Activated CD4-positive, alpha-beta T cell treated with anti-CD3 and anti-CD28 coated beads for 24 hours (primary cell): ENCODE results near the gene C16orf95.

Experiments
- DNase-seq, 2 donors: peaks; one replicate each; pipeline ENCODE4 v3.0.0-alpha.2; 2020; ENCODE audit warnings: low read depth in 2 of 2

C16orf95 gene

GRCh38 chr16:87317750-87318644, 805 bp upstream of the C16orf95 start:
- DNase-seq = peak; percentile 19 to 21

DNA sequence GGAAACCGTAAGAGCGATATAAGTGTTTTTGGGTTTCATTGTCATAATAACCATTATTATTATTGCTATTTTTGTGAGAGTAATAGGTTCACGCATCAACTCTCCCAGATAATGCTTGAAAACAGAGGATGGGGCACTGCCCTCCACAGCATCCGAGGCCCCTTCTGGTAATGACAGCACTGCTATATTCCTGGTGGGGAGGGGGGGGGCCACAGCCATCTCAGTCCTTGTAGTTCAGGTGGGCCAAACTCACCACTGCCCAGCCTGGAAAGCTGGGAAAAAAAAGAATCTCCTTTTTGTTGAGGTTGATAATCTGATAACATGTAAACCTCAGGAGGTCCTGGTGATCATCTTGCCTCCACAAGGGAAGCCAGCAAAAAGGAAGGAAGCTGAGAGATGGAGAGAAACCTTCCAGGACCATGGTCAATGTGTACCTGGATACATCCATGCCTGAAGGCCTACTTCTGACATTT, 706 bp downstream of the C16orf95 start:
- DNase-seq = no peak

- DNase-seq = no peak
Observed at GRCh38 chr16:87314990-87315420, 2.2 kb downstream of the C16orf95 start.

- DNase-seq = no peak
Observed at GRCh38 chr16:87312008-87312407, 5.2 kb downstream of the C16orf95 start.

GRCh38 chr16:87311387-87311786, 5.8 kb downstream of the C16orf95 start:
- no peak for DNase-seq

- no peak for DNase-seq
Observed at GRCh38 chr16:87310610-87311009, 6.6 kb downstream of the C16orf95 start.

DNA sequence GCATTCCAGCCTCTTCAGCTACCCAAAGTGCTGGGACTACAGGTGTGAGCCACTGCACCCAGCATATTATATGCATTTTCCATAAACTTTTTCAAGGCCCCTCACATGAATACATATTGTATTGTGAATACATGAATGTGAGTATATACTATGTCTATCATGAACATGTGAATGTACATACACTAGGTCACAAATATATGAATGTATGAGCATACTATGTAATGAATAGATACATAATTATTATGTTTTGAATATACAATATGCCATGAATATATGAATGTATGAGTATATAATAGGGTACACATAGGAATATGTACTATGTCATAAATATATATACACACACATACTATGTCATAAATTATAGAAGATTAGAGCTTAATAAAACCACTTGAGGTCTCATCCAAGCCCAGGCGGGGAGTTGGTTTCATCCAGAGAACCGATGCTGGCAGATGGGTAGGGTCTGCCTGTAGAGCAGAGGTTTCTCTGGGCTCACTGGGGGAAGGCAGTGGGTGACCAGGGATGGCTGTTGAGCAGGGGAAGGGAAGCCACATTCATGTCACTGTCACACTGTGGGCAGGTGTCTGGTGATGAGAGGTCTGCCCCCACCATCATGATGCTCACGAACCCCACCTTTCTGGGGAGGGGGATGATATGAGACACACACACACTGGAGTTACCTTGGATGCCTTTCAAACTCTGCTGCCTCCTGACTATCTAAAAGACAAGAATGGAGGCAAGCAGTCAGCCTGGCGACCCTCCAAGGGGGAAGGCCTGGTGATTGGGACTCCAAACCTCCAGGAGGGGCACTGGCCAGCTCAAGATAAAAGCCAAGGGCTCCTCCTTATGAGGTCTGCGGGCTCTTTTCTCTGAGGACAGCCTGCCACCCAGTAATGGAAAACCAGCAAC, 7.3 kb downstream of the C16orf95 start:
- no peak for DNase-seq

DNA sequence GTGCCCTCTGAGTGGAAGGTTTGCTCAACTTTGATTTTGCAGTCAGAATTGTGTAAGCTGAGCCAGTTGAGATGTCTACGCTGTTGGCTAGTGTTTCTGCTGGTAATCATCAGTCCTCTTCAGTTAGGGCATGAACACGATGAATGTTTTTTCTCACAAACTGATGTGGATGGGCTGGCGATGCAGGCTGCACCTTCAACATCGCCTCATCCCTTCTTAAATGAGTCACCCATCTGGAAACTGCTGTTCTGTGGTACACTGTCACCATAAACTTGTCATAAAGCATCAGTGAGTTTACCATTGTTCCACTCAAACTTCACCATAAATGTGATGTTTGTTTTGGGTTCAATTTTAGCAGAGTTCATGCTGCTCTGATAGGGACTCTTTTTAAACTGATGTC, 8.4 kb downstream of the C16orf95 start:
- no peak for DNase-seq

GRCh38 chr16:87306516-87306915, 10.7 kb downstream of the C16orf95 start:
- DNase-seq = no peak

- DNase-seq = no peak
Observed at GRCh38 chr16:87305505-87306391, 11.4 kb downstream of the C16orf95 start.

DNA sequence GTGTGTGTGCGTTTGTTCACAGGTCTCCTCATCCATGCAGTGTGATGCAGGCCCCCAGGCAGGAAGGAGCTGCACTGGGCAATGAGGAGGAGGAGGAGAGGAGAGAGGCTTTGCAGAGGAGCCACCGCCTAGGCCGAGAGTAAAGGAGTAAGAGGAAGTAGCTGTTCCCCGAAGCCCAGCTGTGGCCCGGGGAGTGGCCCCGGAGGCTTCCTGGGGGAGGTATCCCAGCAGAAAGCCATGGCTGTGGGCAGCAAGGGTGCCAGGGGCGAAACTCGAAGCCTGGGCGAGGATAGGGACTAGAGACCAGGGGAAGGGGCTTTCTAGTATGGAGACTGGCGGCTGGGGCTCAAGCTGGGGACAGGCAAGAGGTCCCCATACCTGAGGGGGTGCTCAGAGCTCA, 12.2 kb downstream of the C16orf95 start:
- DNase-seq = no peak

DNA sequence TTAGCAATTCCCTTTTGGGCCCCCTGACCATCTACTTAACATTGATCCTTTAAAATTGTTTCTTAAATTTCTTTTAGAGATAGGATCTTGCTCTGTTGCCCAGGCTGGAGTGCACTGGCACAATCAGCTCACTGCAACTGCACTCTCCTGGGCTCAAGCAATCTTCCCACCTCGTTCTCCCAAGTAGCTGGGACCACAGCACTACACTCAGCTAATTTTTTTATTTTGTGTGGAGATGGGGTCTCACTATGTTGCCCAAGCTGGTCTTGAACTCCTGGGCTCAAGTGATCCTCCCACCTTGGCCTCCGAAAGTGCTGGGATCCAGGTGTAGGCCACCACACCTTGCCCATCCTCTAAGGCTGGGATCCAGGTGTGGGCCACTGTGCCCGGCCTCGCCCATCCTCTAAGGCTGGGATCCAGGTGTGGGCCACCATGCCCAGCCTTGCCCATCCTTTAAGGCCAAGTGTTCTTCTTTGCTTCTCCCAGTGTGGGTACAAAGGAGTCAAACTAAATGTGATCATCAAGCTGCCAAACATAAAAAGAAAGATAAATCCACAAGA, 13.2 kb downstream of the C16orf95 start:
- no peak for DNase-seq

- DNase-seq = no peak
Observed at GRCh38 chr16:87303431-87303930, 13.7 kb downstream of the C16orf95 start.

GRCh38 chr16:87298857-87299465, 18.2 kb downstream of the C16orf95 start:
- DNase-seq = no peak

DNA sequence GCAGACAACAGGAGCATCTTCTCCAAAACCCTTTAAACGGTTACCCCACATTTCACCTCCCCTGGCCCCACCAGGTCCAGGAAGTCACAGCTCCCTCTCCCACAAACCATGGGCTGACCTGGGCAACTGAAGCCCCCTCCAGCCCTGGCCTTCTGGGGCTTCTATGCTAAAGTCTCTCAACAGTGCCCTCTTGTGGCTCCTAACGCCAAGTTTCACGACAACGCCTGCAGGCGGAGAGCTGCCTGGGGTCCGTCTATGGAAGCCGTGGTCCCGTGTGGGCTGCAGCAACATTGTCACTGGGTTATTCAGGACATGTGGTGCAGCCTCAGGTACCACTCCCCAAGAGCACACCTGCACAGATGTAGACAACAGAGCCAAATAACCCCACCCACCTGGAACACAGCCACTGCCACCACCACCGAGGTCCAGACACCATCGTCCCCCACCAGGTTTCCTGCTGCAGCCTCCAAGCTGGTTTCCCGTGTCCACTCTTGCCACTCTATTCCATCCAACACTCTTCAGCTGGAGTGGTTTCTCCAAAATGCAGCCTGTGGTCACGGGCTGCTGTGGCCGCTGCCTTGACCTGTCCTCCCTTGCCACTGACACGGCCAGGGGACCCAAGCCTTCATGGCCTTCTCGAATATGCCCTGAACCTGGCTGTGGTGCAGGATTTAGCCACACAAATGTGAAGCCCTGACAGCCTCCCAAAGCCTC, 19.1 kb downstream of the C16orf95 start:
- DNase-seq = peak in 1 of 2 donors; percentile 13

GRCh38 chr16:87297407-87297806, 19.8 kb downstream of the C16orf95 start:
- DNase-seq = no peak

DNA sequence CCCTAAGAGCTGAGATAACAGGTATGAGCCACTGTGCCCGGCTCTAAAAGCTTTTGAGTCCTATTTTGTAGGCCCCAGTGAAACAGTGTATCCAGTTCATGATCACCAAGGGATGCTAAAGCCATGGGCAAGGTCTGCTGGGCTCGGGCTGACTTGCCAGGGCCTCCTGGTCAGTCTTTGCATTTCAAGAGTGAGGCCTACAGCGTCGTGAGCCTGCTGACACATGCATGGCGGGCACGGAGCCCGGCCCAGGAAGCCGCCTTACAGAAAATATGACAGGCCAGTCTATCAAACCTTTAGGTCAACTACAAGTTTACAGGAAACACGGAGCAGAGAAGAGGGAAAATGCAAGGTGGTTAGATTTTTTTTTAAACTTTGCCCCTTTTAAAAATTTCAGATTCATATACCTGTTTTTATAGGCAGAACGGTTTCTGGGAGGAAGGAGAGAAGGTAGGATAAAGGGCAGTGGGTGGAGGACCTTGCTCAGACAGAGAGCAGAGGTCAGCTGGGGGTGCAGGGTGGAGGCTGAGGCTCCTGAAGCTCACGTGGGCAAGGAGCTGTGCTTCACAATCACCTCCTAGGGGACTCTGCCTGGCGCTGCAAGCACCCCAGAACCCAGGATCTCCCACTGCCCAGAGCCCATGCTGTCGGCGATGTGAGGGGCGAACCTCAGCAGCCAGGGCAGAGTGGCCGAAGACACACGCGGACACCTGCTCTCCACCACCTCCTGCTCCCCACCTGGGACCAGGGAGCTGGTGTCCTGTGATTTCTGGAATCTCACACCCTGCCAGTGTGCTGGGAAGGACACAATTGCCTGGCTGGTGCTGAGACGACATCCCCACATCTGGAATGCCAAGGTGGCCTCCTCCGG, 21.3 kb downstream of the C16orf95 start:
- no peak for DNase-seq

- no peak for DNase-seq
Observed at GRCh38 chr16:87295259-87295658, 21.9 kb downstream of the C16orf95 start.

DNA sequence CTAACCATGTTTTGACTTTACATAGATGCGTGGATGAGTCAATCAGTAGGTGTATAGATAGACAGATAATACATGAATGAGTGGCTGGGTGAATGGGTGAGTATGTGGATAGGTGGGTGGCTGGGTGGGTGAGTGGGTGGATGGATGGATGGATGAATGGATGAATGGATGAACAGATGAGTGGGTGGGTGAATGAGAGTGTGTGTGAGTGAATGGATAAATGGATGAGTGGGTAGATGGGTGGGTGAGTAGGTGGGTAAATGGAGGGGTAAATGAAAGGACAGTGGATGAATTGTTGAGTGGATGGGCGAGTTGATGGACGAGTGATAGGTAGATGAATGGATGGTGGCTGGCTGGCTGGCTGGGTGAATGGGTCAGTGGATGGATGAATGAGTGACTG, 23.2 kb downstream of the C16orf95 start:
- no peak for DNase-seq
